Right lobe of liver (tissue), 6 donors: ENCODE results near the gene PCDH15. TPM values are rescaled to one million over a fixed set of nuclear protein-coding genes. Genes with fewer than 3 reads are reported as not detected.

Source experiments
- ATAC-seq, 4 donors: fragments of 200-7000 bp; cut with Tn5 transposase; one replicate each; pipeline ENCODE4 v1.9.1; 2020; ENCODE audit warnings: mild to moderate bottlenecking in 4 of 4, moderate library complexity in 4 of 4
- DNase-seq, 3 donors: peaks; one replicate each; pipeline ENCODE4 v3.0.0-alpha.2; 2020
- H3K27ac ChIP-seq, 3 donors: fragments of 200-600 bp; one replicate each; pipeline ENCODE4 v1.8.0; 2022
- H3K27me3 ChIP-seq, 2 donors: fragments of 200-600 bp; one replicate each; pipeline ENCODE4 v1.8.0; 2022
- H3K36me3 ChIP-seq, 4 donors: fragments of 200-600 bp; sonication (generic) in 1 of 4; one replicate each; pipeline versions ENCODE4 v1.5.1 to v1.8.0; 2017 to 2022; ENCODE audit warnings: control low read depth in 1 of 4
- H3K4me1 ChIP-seq, 4 donors: fragments of 200-600 bp; sonication (generic) in 1 of 4; one replicate each; pipeline versions ENCODE4 v1.5.1 to v1.8.0; 2017 to 2022; ENCODE audit warnings: control low read depth in 1 of 4
- H3K4me3 ChIP-seq, 3 donors: fragments of 200-600 bp; one replicate each; pipeline ENCODE4 v1.8.0; 2022
- H3K9me3 ChIP-seq, 4 donors: fragments of 200-600 bp; sonication (generic) in 1 of 4; one replicate each; pipeline versions ENCODE4 v1.5.1 to v1.8.0; 2017 to 2022; ENCODE audit warnings: control low read depth in 1 of 4
- POLR2A ChIP-seq: fragments of 450-650 bp; IDR thresholded peaks from one replicate; pipeline ENCODE4 v1.6.1; 2017; ENCODE audit warnings: antibody characterized with exemption, mild to moderate bottlenecking
- WGBS: methylation state at CpG from one replicate; pipeline ENCODE4 v1.1.6; 2018; ENCODE audit warnings: low coverage, low lambda C conversion rate; ENCODE audit not compliant: insufficient coverage; ENCODE audit errors: missing lambda C conversion rate; 5-methylcytosine and 5-hydroxymethylcytosine counted together
- intact Hi-C, 2 donors: fragments of 100-400 bp; cut with DNase I; formaldehyde crosslinking; loops; one replicate each; pipeline versions ENCODE4 v1.11.2 to v1.14.1; 2022
- total RNA-seq, 6 experiments: library from RNA; depleted of rRNA in 2 of 6; stranded (reverse); fragments of >200 nt in 2 of 6; fragmentation: NEBNext Ultra II Directional in 3 of 6; extraction: Animal tissue kit (Norgen Biotek cat#: 25700) in 3 of 6; gene quantifications; one replicate each; pipeline versions ENCODE4 v1.1.0 to v1.2.4, GENCODE V29; 2016 to 2023
- TF ChIP-seq, protein P1 (sequence below), 4 donors: fragments of 200-600 bp in 3 of 4; fragments of 450-650 bp in 1 of 4; IDR thresholded peaks; one replicate each; pipeline versions ENCODE4 v1.5.1 to v1.8.0; 2016 to 2022; ENCODE audit warnings: antibody characterized with exemption in 4 of 4, mild to moderate bottlenecking in 2 of 4
- donor health status: DM: no; HTN: yes; CAD: no.
- donor health status: DM: no; HTN: no; CAD: no.
- donor health status: DM: no; HTN: no; CAD: no.
- donor health status: DM: no; HTN: yes; CAD: no.
- donor health status: DM: no; HTN: yes; CAD: no.

PCDH15 gene
- total RNA-seq, 6 experiments from 2014 or later = not detected

DNA sequence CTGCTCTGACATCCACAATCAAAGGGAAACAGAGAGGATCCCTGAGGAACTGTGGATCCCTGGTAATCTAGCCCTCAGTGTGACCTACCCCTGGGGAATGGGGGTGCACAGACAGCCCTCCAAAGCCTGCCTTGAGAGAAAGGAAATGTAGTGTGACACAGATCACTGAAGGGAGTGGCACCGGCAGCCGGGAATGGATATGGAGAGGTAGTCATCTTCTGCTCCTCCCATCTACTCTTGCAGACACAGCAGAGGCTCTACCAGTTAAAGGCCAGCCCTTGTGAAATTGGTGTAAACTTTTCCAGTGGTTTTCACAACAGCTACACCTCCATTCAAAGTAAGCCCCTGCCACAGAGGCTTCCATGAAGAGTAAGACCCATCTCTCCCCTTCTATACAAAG lies 144.4 kb downstream of the PCDH15 start:
- Histone ChIP-seq H3K36me3 (no peaks in the 10 kb centered on the region), H3K9me3 (no peaks in the 10 kb centered on the region), H3K27me3 (no peaks in the 10 kb centered on the region), H3K4me3 (no peak overlapping the region), H3K4me1 (no peaks in the 10 kb centered on the region), H3K27ac (no peak overlapping the region)
- no peak for ATAC-seq
- WGBS = no CpG with 5 or more reads among the region's 2 CpGs
- no peak for TF ChIP-seq POLR2A
- TF ChIP-seq, protein P1, sequence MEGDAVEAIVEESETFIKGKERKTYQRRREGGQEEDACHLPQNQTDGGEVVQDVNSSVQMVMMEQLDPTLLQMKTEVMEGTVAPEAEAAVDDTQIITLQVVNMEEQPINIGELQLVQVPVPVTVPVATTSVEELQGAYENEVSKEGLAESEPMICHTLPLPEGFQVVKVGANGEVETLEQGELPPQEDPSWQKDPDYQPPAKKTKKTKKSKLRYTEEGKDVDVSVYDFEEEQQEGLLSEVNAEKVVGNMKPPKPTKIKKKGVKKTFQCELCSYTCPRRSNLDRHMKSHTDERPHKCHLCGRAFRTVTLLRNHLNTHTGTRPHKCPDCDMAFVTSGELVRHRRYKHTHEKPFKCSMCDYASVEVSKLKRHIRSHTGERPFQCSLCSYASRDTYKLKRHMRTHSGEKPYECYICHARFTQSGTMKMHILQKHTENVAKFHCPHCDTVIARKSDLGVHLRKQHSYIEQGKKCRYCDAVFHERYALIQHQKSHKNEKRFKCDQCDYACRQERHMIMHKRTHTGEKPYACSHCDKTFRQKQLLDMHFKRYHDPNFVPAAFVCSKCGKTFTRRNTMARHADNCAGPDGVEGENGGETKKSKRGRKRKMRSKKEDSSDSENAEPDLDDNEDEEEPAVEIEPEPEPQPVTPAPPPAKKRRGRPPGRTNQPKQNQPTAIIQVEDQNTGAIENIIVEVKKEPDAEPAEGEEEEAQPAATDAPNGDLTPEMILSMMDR (IDR thresholded peaks at IDR 0.05) = no peak
- DNase-seq = no peak
- intact Hi-C loops = no loop called here

DNA sequence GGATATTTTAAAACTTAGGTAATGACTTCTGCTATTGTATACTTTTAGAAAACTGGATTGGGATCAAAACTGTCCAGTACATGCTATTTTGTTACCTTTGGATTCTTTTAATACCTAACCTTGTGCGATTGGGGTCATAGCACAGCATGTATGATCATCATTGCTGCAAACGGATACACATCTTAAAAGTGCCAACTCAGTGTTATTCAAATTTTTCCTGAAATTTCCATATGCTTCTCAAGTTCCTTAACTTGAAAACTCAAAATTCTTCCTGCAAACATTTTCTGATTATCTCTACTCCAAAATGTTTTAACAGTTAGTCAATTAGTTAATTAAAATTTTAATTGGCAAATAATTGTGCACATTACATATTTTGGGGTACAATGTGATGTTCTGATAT lies 147.5 kb downstream of the PCDH15 start:
- Histone ChIP-seq H3K27me3 (no peaks in the 10 kb centered on the region), H3K36me3 (no peaks in the 10 kb centered on the region), H3K9me3 (no peaks in the 10 kb centered on the region), H3K4me1 (no peaks in the 10 kb centered on the region), H3K27ac (no peak overlapping the region), H3K4me3 (no peak overlapping the region)
- intact Hi-C loops = no loop called here
- 53% methylated on average over 2 of the region's 2 CpGs for WGBS
- TF ChIP-seq, protein P1 (IDR thresholded peaks at IDR 0.05) = no peak
- TF ChIP-seq POLR2A = no peak
- ATAC-seq = no peak
- no peak for DNase-seq

DNA sequence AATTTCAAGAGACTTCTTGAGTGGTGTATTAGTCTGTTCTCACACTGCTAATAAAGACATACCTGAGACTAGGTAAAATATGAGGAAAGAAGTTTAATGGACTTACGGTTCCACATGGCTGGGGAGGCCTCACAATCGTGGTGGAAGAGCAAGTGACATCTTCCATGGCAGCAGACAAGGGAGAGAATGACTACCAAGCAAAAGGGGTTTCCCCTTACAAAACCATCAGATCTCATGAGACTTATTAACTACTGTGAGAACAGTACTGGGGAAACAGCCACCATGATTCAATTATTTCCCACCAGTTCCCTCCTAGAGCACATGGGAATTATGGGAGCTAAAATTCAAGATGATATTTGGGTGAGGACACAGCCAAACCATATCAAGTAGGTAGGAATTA lies 150.5 kb downstream of the PCDH15 start:
- Histone ChIP-seq H3K9me3 (no peaks in the 10 kb centered on the region), H3K27me3 (no peaks in the 10 kb centered on the region), H3K4me1 (no peaks in the 10 kb centered on the region), H3K36me3 (no peaks in the 10 kb centered on the region), H3K4me3 (no peak overlapping the region), H3K27ac (no peak overlapping the region)
- TF ChIP-seq, protein P1 (IDR thresholded peaks at IDR 0.05) = no peak
- no peak for TF ChIP-seq POLR2A
- intact Hi-C loops = no loop called here
- DNase-seq (no peak), ATAC-seq (no peak)
- WGBS = 54% methylated on average over 2 of the region's 2 CpGs

DNA sequence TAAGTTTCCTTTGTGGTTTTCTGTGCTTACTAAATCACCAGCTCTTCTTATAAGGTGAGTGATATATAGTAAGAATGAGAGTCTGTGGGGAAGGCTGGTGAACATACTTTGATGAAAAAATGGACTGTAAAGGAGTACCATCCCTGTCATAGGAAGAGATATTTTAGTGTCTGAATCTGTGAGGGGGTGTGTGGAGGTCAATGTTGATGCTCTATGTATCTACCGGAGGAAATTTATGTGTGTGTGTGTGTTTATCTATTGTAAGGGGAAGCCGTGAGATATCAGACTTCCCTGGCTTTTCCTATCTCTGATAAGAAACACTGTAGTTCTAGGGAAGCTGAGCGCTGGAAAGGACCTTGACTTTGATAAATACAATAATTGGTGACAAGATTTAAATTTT lies 179.0 kb downstream of the PCDH15 start:
- Histone ChIP-seq H3K4me1 (no peaks in the 10 kb centered on the region), H3K27ac (no peak overlapping the region), H3K4me3 (no peak overlapping the region), H3K27me3 (no peaks in the 10 kb centered on the region), H3K9me3 (no peaks in the 10 kb centered on the region), H3K36me3 (no peaks in the 10 kb centered on the region)
- DNase-seq = no peak
- TF ChIP-seq POLR2A = no peak
- TF ChIP-seq, protein P1 (IDR thresholded peaks at IDR 0.05) = no peak
- WGBS = 43% methylated on average over 3 of the region's 3 CpGs
- intact Hi-C loops = no loop called here
- ATAC-seq = peak in 2 of 4 donors; percentile 58 to 76

DNA sequence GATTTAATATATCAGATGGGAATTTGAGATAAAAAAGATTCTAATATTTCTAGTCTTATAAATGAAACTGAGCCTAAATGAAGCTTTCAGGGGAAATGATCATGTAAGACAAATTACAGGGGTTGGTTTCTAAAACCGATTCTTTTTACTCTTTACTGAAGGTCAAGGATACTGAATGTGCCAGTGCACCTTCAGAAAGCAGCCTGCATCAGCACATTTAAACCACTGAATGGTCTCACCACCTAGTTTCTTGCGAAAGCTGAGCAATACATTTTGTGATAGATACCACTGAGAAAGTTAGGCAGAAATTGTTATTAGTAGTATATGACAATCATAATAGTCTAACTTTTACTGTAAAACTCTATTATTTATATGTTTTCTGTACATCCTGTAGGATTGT lies 180.7 kb downstream of the PCDH15 start:
- WGBS = 34% methylated on average over 2 of the region's 2 CpGs
- intact Hi-C loops = no loop called here

More for the DNA sequence above, 180.7 kb downstream of the PCDH15 start:
- Histone ChIP-seq H3K27me3 (no peaks in the 10 kb centered on the region), H3K27ac (no peak overlapping the region), H3K4me1 (no peaks in the 10 kb centered on the region), H3K36me3 (no peaks in the 10 kb centered on the region), H3K4me3 (no peak overlapping the region), H3K9me3 (no peaks in the 10 kb centered on the region)
- TF ChIP-seq, protein P1 (IDR thresholded peaks at IDR 0.05) = no peak
- TF ChIP-seq POLR2A = no peak
- ATAC-seq (no peak), DNase-seq (no peak)
